IMR-90 (cell line): Measurements from ENCODE around the gene BTBD9. TPM values are rescaled to one million over a fixed set of nuclear protein-coding genes. Genes with fewer than 3 reads are reported as not detected.

ENCODE experiments used
- ATAC-seq: fragments of 200-7000 bp; cut with Tn5 transposase; 2 replicates; pipeline ENCODE4 v1.9.1; 2020; ENCODE audit warnings: low read depth, mild to moderate bottlenecking, moderate library complexity
- BruUV-seq: library from RNA; stranded (reverse); fragments of 400-500 nt; replicated peaks from 2 replicates; lab custom pipeline; 2021; lab: Mats Ljungman, UMichigan
- CTCF ChIA-PET: fragments of 300-600 bp; formaldehyde crosslinking; extraction: SDS; loops from one replicate; lab custom pipeline; 2021; ENCODE audit warnings: antibody characterized with exemption; lab: Yijun Ruan, JAX
- POLR2A ChIA-PET: fragments of 300-600 bp; sonication (Branson Sonifier 250); formaldehyde crosslinking; loops from one replicate; lab custom pipeline; 2022; ENCODE audit warnings: antibody characterized with exemption; ENCODE audit not compliant: unreplicated experiment; lab: Charles Lee
- DNase-seq: peaks from one replicate; pipeline ENCODE4 v3.0.0; 2013
- H2AFZ ChIP-seq: replicated peaks from 2 replicates; pipeline ENCODE3; 2013; ENCODE audit warnings: low read length, mild to moderate bottlenecking; ENCODE audit not compliant: poor library complexity
- H2AK5ac ChIP-seq: 2 replicates; pipeline ENCODE4 v1.6.1; 2013; ENCODE audit warnings: low read depth, low read length, inconsistent platforms
- H2AK9ac ChIP-seq: replicated peaks from 2 replicates; pipeline ENCODE3; 2013; ENCODE audit warnings: mild to moderate bottlenecking, low read depth, low read length, moderate library complexity; ENCODE audit not compliant: poor library complexity
- H2BK120ac ChIP-seq: 2 replicates; pipeline ENCODE4 v1.6.1; 2013; ENCODE audit warnings: low read depth, low read length, inconsistent platforms
- H2BK15ac ChIP-seq: 3 replicates; pipeline ENCODE4 v1.6.1; 2013; ENCODE audit warnings: low read depth, low read length, inconsistent platforms
- H2BK20ac ChIP-seq: 2 replicates; pipeline ENCODE4 v1.6.1; 2013; ENCODE audit warnings: low read depth, mild to moderate bottlenecking, inconsistent platforms, low read length, moderate library complexity
- H2BK5ac ChIP-seq: 2 replicates; pipeline ENCODE4 v1.6.1; 2013; ENCODE audit warnings: mild to moderate bottlenecking, low read depth, low read length, inconsistent platforms; ENCODE audit not compliant: poor library complexity, severe bottlenecking
- H3K14ac ChIP-seq: replicated peaks from 2 replicates; pipeline ENCODE4 v1.6.1; 2013; ENCODE audit warnings: low read depth, low read length, inconsistent platforms
- H3K18ac ChIP-seq: 2 replicates; pipeline ENCODE4 v1.6.1; 2013; ENCODE audit warnings: low read depth, low read length, control low read depth
- H3K23ac ChIP-seq: 2 replicates; pipeline ENCODE4 v1.6.1; 2013; ENCODE audit warnings: low read depth, low read length, inconsistent platforms
- H3K27ac ChIP-seq: 2 replicates; pipeline ENCODE4 v1.5.1; 2013; ENCODE audit warnings: mild to moderate bottlenecking, control low read depth, low read length; ENCODE audit not compliant: insufficient read depth
- H3K27me3 ChIP-seq: 2 replicates; pipeline ENCODE4 v1.6.1; 2013; ENCODE audit warnings: low read length; ENCODE audit not compliant: control insufficient read depth, insufficient read depth
- H3K36me3 ChIP-seq: 2 replicates; pipeline ENCODE4 v1.6.1; 2013; ENCODE audit warnings: low read length, mixed read lengths; ENCODE audit not compliant: control insufficient read depth, insufficient read depth
- H3K4ac ChIP-seq: 2 replicates; pipeline ENCODE4 v1.6.1; 2013; ENCODE audit warnings: low read depth, low read length, inconsistent platforms
- H3K4me1 ChIP-seq: 2 replicates; pipeline ENCODE4 v1.6.1; 2013; ENCODE audit warnings: low read length, mixed read lengths; ENCODE audit not compliant: control insufficient read depth, insufficient read depth
- H3K4me2 ChIP-seq: 2 replicates; pipeline ENCODE4 v1.6.1; 2013; ENCODE audit warnings: low read depth, mild to moderate bottlenecking, control low read depth, low read length, moderate library complexity
- H3K4me3 ChIP-seq: 2 replicates; pipeline ENCODE4 v1.5.1; 2013; ENCODE audit warnings: low read depth, mild to moderate bottlenecking, control low read depth, low read length, moderate library complexity; ENCODE audit not compliant: insufficient read depth
- H3K56ac ChIP-seq: 2 replicates; pipeline ENCODE4 v1.6.1; 2013; ENCODE audit warnings: low read length, inconsistent platforms; ENCODE audit not compliant: insufficient read depth; ENCODE audit errors: extremely low read depth
- H3K79me1 ChIP-seq, 2 experiments: 2 replicates each; pipeline ENCODE4 v1.6.1; 2013; ENCODE audit warnings: low read length in 2 of 2, inconsistent platforms in 1 of 2, low read depth in 1 of 2
- H3K9ac ChIP-seq: 2 replicates; pipeline ENCODE4 v1.6.1; 2013; ENCODE audit warnings: low read depth, low read length, control low read depth
- H3K9me1 ChIP-seq: 2 replicates; pipeline ENCODE4 v1.6.1; 2013; ENCODE audit warnings: low read length, inconsistent platforms; ENCODE audit not compliant: insufficient read depth
- H3K9me3 ChIP-seq: 2 replicates; pipeline ENCODE4 v1.6.1; 2013; ENCODE audit warnings: low read length; ENCODE audit not compliant: control insufficient read depth, insufficient read depth
- H4K20me1 ChIP-seq: 2 replicates; pipeline ENCODE4 v1.6.1; 2013; ENCODE audit warnings: low read length, inconsistent platforms; ENCODE audit not compliant: insufficient read depth
- H4K5ac ChIP-seq: 2 replicates; pipeline ENCODE4 v1.6.1; 2013; ENCODE audit warnings: mild to moderate bottlenecking, low read depth, low read length, control low read depth
- H4K8ac ChIP-seq, 2 experiments: 2 replicates each; pipeline ENCODE4 v1.6.1; 2013; ENCODE audit warnings: low read depth in 2 of 2, low read length in 2 of 2, control low read depth in 1 of 2, inconsistent platforms in 1 of 2
- H4K91ac ChIP-seq: 2 replicates; pipeline ENCODE4 v1.6.1; 2013; ENCODE audit warnings: low read depth, low read length, inconsistent platforms; ENCODE audit not compliant: insufficient read depth
- BHLHE40 ChIP-seq: fragments of 150-350 bp; IDR thresholded peaks from 2 replicates; pipeline ENCODE4 v1.6.1; 2016; ENCODE audit warnings: mild to moderate bottlenecking, low read depth, low read length
- CEBPB ChIP-seq: IDR thresholded peaks from 2 replicates; pipeline ENCODE4 v1.6.1; 2012; ENCODE audit warnings: low read depth, low read length, improper control_type of control experiment
- CHD1 ChIP-seq: IDR thresholded peaks from 2 replicates; pipeline ENCODE4 v1.6.1; 2012; ENCODE audit warnings: low read depth, low read length, improper control_type of control experiment
- FOS ChIP-seq: fragments of 150-350 bp; IDR thresholded peaks from 2 replicates; pipeline ENCODE4 v1.6.1; 2016; ENCODE audit warnings: low read depth, low read length
- MAFK ChIP-seq: IDR thresholded peaks from 2 replicates; pipeline ENCODE4 v1.6.1; 2012; ENCODE audit warnings: low read depth, low read length, improper control_type of control experiment
- MXI1 ChIP-seq: IDR thresholded peaks from 2 replicates; pipeline ENCODE4 v1.6.1; 2012; ENCODE audit warnings: low read depth, mild to moderate bottlenecking, low read length, moderate library complexity, borderline replicate concordance
- NFE2L2 ChIP-seq: fragments of 150-350 bp; IDR thresholded peaks from 2 replicates; pipeline ENCODE4 v1.6.1; 2016; ENCODE audit warnings: low read depth, mild to moderate bottlenecking, low read length
- POLR2A ChIP-seq: IDR thresholded peaks from 2 replicates; pipeline ENCODE4 v1.6.1; 2012; ENCODE audit warnings: mild to moderate bottlenecking, low read depth, low read length
- RAD21 ChIP-seq: IDR thresholded peaks from 2 replicates; pipeline ENCODE4 v1.6.1; 2012; ENCODE audit warnings: low read length, improper control_type of control experiment
- RCOR1 ChIP-seq: IDR thresholded peaks from 2 replicates; pipeline ENCODE4 v1.6.1; 2012; ENCODE audit warnings: mild to moderate bottlenecking, low read length, improper control_type of control experiment; ENCODE audit not compliant: insufficient replicate concordance
- RFX5 ChIP-seq: IDR thresholded peaks from 2 replicates; pipeline ENCODE4 v1.8.0; 2012; ENCODE audit warnings: low read depth, mild to moderate bottlenecking, low read length, moderate library complexity
- SMC3 ChIP-seq: fragments of 150-350 bp; IDR thresholded peaks from 2 replicates; pipeline ENCODE4 v1.6.1; 2016; ENCODE audit warnings: low read depth, mild to moderate bottlenecking, antibody characterized with exemption, low read length, moderate library complexity
- WGBS, 2 experiments: methylation state at CpG; one replicate each; pipeline versions ENCODE4 v1.1.5 to v1.1.7; 2013; ENCODE audit warnings: missing lambda C conversion rate in 2 of 2; ENCODE audit not compliant: insufficient read length in 1 of 2; ENCODE audit errors: extremely low coverage in 2 of 2; 5-methylcytosine and 5-hydroxymethylcytosine counted together
- dilution Hi-C: fragments of 300-500 bp; cut with HindIII; formaldehyde crosslinking; loops from one replicate; pipeline ENCODE4 v1.14.3; 2018; ENCODE audit warnings: low sequenced_read_pairs; ENCODE audit not compliant: unreplicated experiment
- in situ Hi-C: fragments of 300-500 bp; cut with MboI; formaldehyde crosslinking; loops from 3 replicates; pipeline ENCODE4 v1.14.3; 2019; ENCODE audit warnings: low sequenced_read_pairs, inconsistent platforms, mixed read lengths
- intact Hi-C: fragments of 100-400 bp; cut with micrococcal nuclease; formaldehyde crosslinking; loops from 2 replicates; pipeline ENCODE4 v1.10.0; 2022
- polyA plus RNA-seq, 3 experiments: library from polyadenylated mRNA; depleted of rRNA; stranded (reverse); fragments of >200 nt; gene quantifications; 2 replicates each; pipeline ENCODE4 v1.2.3, GENCODE V29; 2012; ENCODE audit warnings: low replicate concordance in 1 of 3
- total RNA-seq: library from RNA; depleted of rRNA; stranded (reverse); fragments of >200 nt; gene quantifications from 2 replicates; pipeline ENCODE4 v1.2.3, GENCODE V29; 2012
- TF ChIP-seq, protein P1 (sequence below): fragments of 150-350 bp; IDR thresholded peaks from 2 replicates; pipeline ENCODE4 v1.6.1; 2017; ENCODE audit warnings: mild to moderate bottlenecking, antibody characterized with exemption, low read length, low read depth
- TF ChIP-seq, protein P2 (sequence below): conservative IDR thresholded peaks from 2 replicates; pipeline ENCODE4 v1.5.1; 2012; ENCODE audit warnings: mild to moderate bottlenecking, low read depth, low read length, improper control_type of control experiment
- TF ChIP-seq, protein P3 (sequence below): fragments of 150-350 bp; IDR thresholded peaks from 2 replicates; pipeline ENCODE4 v1.6.1; 2016; ENCODE audit warnings: low read depth, mild to moderate bottlenecking, low read length, moderate library complexity, borderline replicate concordance

The BTBD9 gene
- total and polyA plus RNA-seq, 2 of the 4 experiments (the other 2 are of a cell fraction), result 4.1 to 22.0 TPM

DNA sequence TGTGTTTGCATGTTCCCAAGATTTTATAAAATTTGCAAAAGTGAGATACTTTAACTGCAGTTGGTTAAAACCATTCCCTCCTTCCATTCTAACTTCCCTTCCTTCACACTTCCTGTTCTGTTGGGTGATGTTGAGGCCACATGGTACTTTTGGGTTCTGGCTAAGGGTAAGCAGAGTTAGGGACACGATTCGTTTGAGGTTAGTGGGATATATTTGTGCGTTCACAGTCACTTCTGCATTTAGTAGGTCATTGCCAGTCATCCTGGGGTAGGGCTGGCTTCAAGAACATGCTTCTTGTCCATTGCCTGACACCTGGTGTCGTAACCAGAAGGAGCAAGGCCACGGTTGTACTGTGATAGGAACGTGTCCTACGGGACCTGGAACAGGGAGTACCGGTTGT is 480.1 kb downstream of the BTBD9 start:
- H3K4me2 ChIP-seq, result no peak overlapping the region
- intact Hi-C loops, result loop anchor here (5.0 to 10.0 kb wide), 2 partner anchors 333 to 455 kb away; no protein-coding TSS in a partner anchor
- no peak overlapping the region for H4K91ac ChIP-seq
- H2BK5ac ChIP-seq, result no peak overlapping the region
- H4K20me1 ChIP-seq, result peaks cover 20% of the 10 kb centered on the region; the same call in 1 of the 2 replicates
- no peak overlapping the region for H3K23ac ChIP-seq
- H2BK15ac ChIP-seq, result no peak overlapping the region
- no peak overlapping the region for H2BK120ac ChIP-seq
- no peak overlapping the region for H4K8ac ChIP-seq
- H3K4ac ChIP-seq, result no peak overlapping the region
- no peaks in the 10 kb centered on the region for H3K27me3 ChIP-seq
- no peak overlapping the region for H3K18ac ChIP-seq
- no peak overlapping the region for H3K4me3 ChIP-seq
- no peak overlapping the region for H2AK9ac ChIP-seq
- ATAC-seq (no peak), DNase-seq (no peak)
- H3K56ac ChIP-seq, result no peak overlapping the region
- H3K9ac ChIP-seq, result no peak overlapping the region
- H3K9me3 ChIP-seq, result no peaks in the 10 kb centered on the region
- no peak overlapping the region for H3K14ac ChIP-seq
- in situ Hi-C loops, result no loop called here
- H3K9me1 ChIP-seq, result peaks cover 25% of the 10 kb centered on the region
- H3K27ac ChIP-seq, result no peak overlapping the region
- no peak overlapping the region for H2AK5ac ChIP-seq
- H3K79me1 ChIP-seq, result peaks cover 10 to 55% of the 10 kb centered on the region in 2 experiments
- H3K4me1 ChIP-seq, result peaks cover 15% of the 10 kb centered on the region
- no peak overlapping the region for H4K5ac ChIP-seq
- ChIA-PET CTCF (no interaction called here), POLR2A (no interaction called here)
- TF ChIP-seq SMC3 (no peak), CHD1 (no peak), POLR2A (no peak), CEBPB (no peak), NFE2L2 (no peak), MAFK (no peak), RCOR1 (no peak), MXI1 (no peak), RAD21 (no peak), RFX5 (no peak), FOS (no peak), BHLHE40 (no peak)
- TF ChIP-seq, protein P1, sequence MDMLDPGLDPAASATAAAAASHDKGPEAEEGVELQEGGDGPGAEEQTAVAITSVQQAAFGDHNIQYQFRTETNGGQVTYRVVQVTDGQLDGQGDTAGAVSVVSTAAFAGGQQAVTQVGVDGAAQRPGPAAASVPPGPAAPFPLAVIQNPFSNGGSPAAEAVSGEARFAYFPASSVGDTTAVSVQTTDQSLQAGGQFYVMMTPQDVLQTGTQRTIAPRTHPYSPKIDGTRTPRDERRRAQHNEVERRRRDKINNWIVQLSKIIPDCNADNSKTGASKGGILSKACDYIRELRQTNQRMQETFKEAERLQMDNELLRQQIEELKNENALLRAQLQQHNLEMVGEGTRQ, result no peak
- TF ChIP-seq, protein P2, sequence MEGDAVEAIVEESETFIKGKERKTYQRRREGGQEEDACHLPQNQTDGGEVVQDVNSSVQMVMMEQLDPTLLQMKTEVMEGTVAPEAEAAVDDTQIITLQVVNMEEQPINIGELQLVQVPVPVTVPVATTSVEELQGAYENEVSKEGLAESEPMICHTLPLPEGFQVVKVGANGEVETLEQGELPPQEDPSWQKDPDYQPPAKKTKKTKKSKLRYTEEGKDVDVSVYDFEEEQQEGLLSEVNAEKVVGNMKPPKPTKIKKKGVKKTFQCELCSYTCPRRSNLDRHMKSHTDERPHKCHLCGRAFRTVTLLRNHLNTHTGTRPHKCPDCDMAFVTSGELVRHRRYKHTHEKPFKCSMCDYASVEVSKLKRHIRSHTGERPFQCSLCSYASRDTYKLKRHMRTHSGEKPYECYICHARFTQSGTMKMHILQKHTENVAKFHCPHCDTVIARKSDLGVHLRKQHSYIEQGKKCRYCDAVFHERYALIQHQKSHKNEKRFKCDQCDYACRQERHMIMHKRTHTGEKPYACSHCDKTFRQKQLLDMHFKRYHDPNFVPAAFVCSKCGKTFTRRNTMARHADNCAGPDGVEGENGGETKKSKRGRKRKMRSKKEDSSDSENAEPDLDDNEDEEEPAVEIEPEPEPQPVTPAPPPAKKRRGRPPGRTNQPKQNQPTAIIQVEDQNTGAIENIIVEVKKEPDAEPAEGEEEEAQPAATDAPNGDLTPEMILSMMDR, result no peak
- TF ChIP-seq, protein P3, sequence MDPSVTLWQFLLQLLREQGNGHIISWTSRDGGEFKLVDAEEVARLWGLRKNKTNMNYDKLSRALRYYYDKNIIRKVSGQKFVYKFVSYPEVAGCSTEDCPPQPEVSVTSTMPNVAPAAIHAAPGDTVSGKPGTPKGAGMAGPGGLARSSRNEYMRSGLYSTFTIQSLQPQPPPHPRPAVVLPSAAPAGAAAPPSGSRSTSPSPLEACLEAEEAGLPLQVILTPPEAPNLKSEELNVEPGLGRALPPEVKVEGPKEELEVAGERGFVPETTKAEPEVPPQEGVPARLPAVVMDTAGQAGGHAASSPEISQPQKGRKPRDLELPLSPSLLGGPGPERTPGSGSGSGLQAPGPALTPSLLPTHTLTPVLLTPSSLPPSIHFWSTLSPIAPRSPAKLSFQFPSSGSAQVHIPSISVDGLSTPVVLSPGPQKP, result no peak
- no TSS peak for BruUV-seq
- no peak overlapping the region for H2BK20ac ChIP-seq
- dilution Hi-C loops, result no loop called here
- H3K36me3 ChIP-seq, result peaks cover 8% of the 10 kb centered on the region; the same call in 1 of the 2 replicates
- no peak overlapping the region for H2AFZ ChIP-seq
- 100% methylated on average over 1 of the region's 8 CpGs; no CpG with 5 or more reads in 1 of the 2 experiments for WGBS, 2 experiments
